ENCODE results near the gene CRADD. TPM values are rescaled to one million over a fixed set of nuclear protein-coding genes. Genes with fewer than 3 reads are reported as not detected.

The CRADD gene
- total RNA-seq, 4 donors from 2014 or later: 43.7 to 76.1 (median 51.0) TPM

GRCh38 chr12:93857279-93857938 lies 180.2 kb downstream of the CRADD start:
- Histone ChIP-seq H3K36me3 (no peaks in the 10 kb centered on the region), H3K27ac (no peak overlapping the region), H3K27me3 (no peaks in the 10 kb centered on the region), H3K9me3 (no peaks in the 10 kb centered on the region), H3K4me3 (replicated peaks in 1 of 3) (no peak overlapping the region), H3K4me1 (peaks cover 0 to 2% of the 10 kb centered on the region in 2 donors)
- 83 to 88% methylated on average over 5 of the region's 5 CpGs for WGBS, 2 donors
- TF ChIP-seq POLR2A (IDR thresholded peaks at IDR 0.05) (no peak), CTCF (IDR thresholded peaks at IDR 0.05) (no peak)
- intact Hi-C loops (cut with DNase I): no loop called here
- DNase-seq: no peak

- intact Hi-C loops (cut with DNase I): no loop called here
- no peaks in the 10 kb centered on the region for H3K9me3 ChIP-seq
- H3K4me1 ChIP-seq: no peaks in the 10 kb centered on the region
- no peak for DNase-seq
- H3K27ac ChIP-seq: no peak overlapping the region
- H3K27me3 ChIP-seq: no peaks in the 10 kb centered on the region
- 88 to 94% methylated on average over 2 of the region's 2 CpGs for WGBS, 2 donors
- TF ChIP-seq CTCF (IDR thresholded peaks at IDR 0.05) (no peak), POLR2A (IDR thresholded peaks at IDR 0.05) (no peak)
- H3K36me3 ChIP-seq: no peaks in the 10 kb centered on the region
- H3K4me3 ChIP-seq (replicated peaks in 1 of 3): no peak overlapping the region
Measured at GRCh38 chr12:93857991-93858447, 180.8 kb downstream of the CRADD start.

GRCh38 chr12:93860668-93861373 lies 183.6 kb downstream of the CRADD start:
- intact Hi-C loops (cut with DNase I): no loop called here
- Histone ChIP-seq H3K4me1 (no peaks in the 10 kb centered on the region), H3K4me3 (replicated peaks in 1 of 3) (no peak overlapping the region), H3K36me3 (no peaks in the 10 kb centered on the region), H3K9me3 (no peaks in the 10 kb centered on the region), H3K27me3 (no peaks in the 10 kb centered on the region), H3K27ac (no peak overlapping the region)
- TF ChIP-seq POLR2A (IDR thresholded peaks at IDR 0.05): no peak
- no peak for TF ChIP-seq CTCF (IDR thresholded peaks at IDR 0.05)
- DNase-seq: no peak
- 74 to 76% methylated on average over 7 of the region's 7 CpGs for WGBS, 2 donors

GRCh38 chr12:93862424-93862823 lies 185.2 kb downstream of the CRADD start:
- Histone ChIP-seq H3K36me3 (no peaks in the 10 kb centered on the region), H3K27me3 (no peaks in the 10 kb centered on the region), H3K27ac (no peak overlapping the region), H3K4me3 (replicated peaks in 1 of 3) (no peak overlapping the region), H3K4me1 (no peaks in the 10 kb centered on the region), H3K9me3 (no peaks in the 10 kb centered on the region)
- TF ChIP-seq CTCF (IDR thresholded peaks at IDR 0.05) (no peak), POLR2A (IDR thresholded peaks at IDR 0.05) (no peak)
- WGBS, 2 donors: 98 to 100% methylated on average over 1 of the region's 1 CpG
- intact Hi-C loops (cut with DNase I): no loop called here
- no peak for DNase-seq

GRCh38 chr12:93865751-93866150 lies 188.6 kb downstream of the CRADD start:
- Histone ChIP-seq H3K36me3 (no peaks in the 10 kb centered on the region), H3K9me3 (no peaks in the 10 kb centered on the region), H3K4me3 (replicated peaks in 1 of 3) (no peak overlapping the region), H3K27me3 (no peaks in the 10 kb centered on the region), H3K4me1 (no peaks in the 10 kb centered on the region), H3K27ac (no peak overlapping the region)
- intact Hi-C loops (cut with DNase I): no loop called here
- TF ChIP-seq CTCF (IDR thresholded peaks at IDR 0.05) (no peak), POLR2A (IDR thresholded peaks at IDR 0.05) (no peak)
- WGBS, 2 donors: 88 to 92% methylated on average over 1 of the region's 1 CpG
- DNase-seq: no peak

All from thyroid gland (tissue), 4 donors.